Fibroblast of lung (primary cell): ENCODE measurements around the gene MACF1. TPM values are rescaled to one million over a fixed set of nuclear protein-coding genes. Genes with fewer than 3 reads are reported as not detected.
A peak's percentile ranks its signal among the peaks of the same experiment; 100 is the strongest.

Source experiments
- DNase-seq, 2 donors: peaks; one replicate each; pipeline versions ENCODE4 v3.0.0 to v3.0.0-alpha.2; 2010; ENCODE audit warnings: low read depth in 2 of 2
- H2AFZ ChIP-seq: 2 replicates; pipeline ENCODE4 v1.5.1; 2012; ENCODE audit warnings: low read length, control low read depth, inconsistent platforms
- H3K27ac ChIP-seq: 2 replicates; pipeline ENCODE4 v1.5.1; 2011; ENCODE audit warnings: low read length, control low read depth; ENCODE audit not compliant: insufficient read depth
- H3K27me3 ChIP-seq: 2 replicates; pipeline ENCODE4 v1.5.1; 2011; ENCODE audit warnings: mild to moderate bottlenecking, low read length; ENCODE audit not compliant: control insufficient read depth, insufficient read depth
- H3K36me3 ChIP-seq: 2 replicates; pipeline ENCODE4 v1.5.1; 2011; ENCODE audit warnings: low read length; ENCODE audit not compliant: control insufficient read depth, insufficient read depth
- H3K4me1 ChIP-seq: 2 replicates; pipeline ENCODE4 v1.5.1; 2011; ENCODE audit warnings: low read length; ENCODE audit not compliant: control insufficient read depth, insufficient read depth; ENCODE audit errors: extremely low read depth
- H3K4me2 ChIP-seq: 2 replicates; pipeline ENCODE4 v1.5.1; 2011; ENCODE audit warnings: low read length, control low read depth; ENCODE audit not compliant: insufficient read depth; ENCODE audit errors: extremely low read depth
- H3K4me3 ChIP-seq, 4 experiments: fragments of 200-600 bp in 1 of 4; sonication (generic) in 1 of 4; replicated peaks in 1 of 4; 2 replicates each; pipeline ENCODE4 v1.5.1; 2011 to 2016; ENCODE audit warnings: low read length in 4 of 4, low read depth in 3 of 4, mild to moderate bottlenecking in 3 of 4, control low read depth in 2 of 4, inconsistent platforms in 1 of 4, mixed read lengths in 1 of 4; ENCODE audit not compliant: insufficient read depth in 1 of 4; ENCODE audit errors: control extremely low read depth in 1 of 4
- H3K79me2 ChIP-seq: 2 replicates; pipeline ENCODE4 v1.5.1; 2012; ENCODE audit warnings: mild to moderate bottlenecking, low read length, inconsistent platforms; ENCODE audit not compliant: control insufficient read depth, insufficient read depth
- H3K9ac ChIP-seq: 2 replicates; pipeline ENCODE4 v1.5.1; 2011; ENCODE audit warnings: mild to moderate bottlenecking, low read length, control low read depth; ENCODE audit not compliant: insufficient read depth
- H3K9me3 ChIP-seq: 2 replicates; pipeline ENCODE4 v1.5.1; 2012; ENCODE audit warnings: low read depth, low read length; ENCODE audit not compliant: control insufficient read depth, insufficient read depth
- H4K20me1 ChIP-seq: 2 replicates; pipeline ENCODE4 v1.5.1; 2011; ENCODE audit warnings: low read length; ENCODE audit not compliant: control insufficient read depth, insufficient read depth; ENCODE audit errors: extremely low read depth
- CTCF ChIP-seq, 2 donors: IDR thresholded peaks in 1 of 2; conservative IDR thresholded peaks in 1 of 2; 1 replicate in 1 of 2; 2 replicates in 1 of 2; pipeline ENCODE4 v1.5.1; 2011 to 2012; ENCODE audit warnings: low read length in 2 of 2, control low read depth in 1 of 2, inconsistent platforms in 1 of 2, low read depth in 1 of 2, mild to moderate bottlenecking in 1 of 2
- EZH2 ChIP-seq: IDR thresholded peaks from 2 replicates; pipeline ENCODE4 v1.5.1; 2012; ENCODE audit warnings: low read length, control low read depth, mild to moderate bottlenecking; ENCODE audit errors: missing control alignments
- polyA plus RNA-seq, 2 donors: library from polyadenylated mRNA; depleted of rRNA in 1 of 2; stranded (reverse) in 1 of 2; unstranded in 1 of 2; fragments of >200 nt; gene quantifications; 2 replicates each; pipeline ENCODE4 v1.2.1, GENCODE V29; 2011 to 2012; ENCODE audit warnings: missing spikeins in 1 of 2
- total RNA-seq: library from RNA; depleted of rRNA; stranded (reverse); fragments of >200 nt; gene quantifications from 2 replicates; pipeline ENCODE4 v1.2.1, GENCODE V29; 2014

MACF1 gene
- total and polyA plus RNA-seq, 2 donors (not counting 1 experiment from before 2014, with no cell fraction given), result 178 to 414 TPM

GRCh38 chr1:39427912-39428311 is 223.4 kb downstream of the MACF1 start:
- Histone ChIP-seq H3K36me3 (peaks cover 19% of the 10 kb centered on the region), H3K79me2 (peaks cover 3% of the 10 kb centered on the region), H3K4me2 (no peak overlapping the region), H3K4me1 (no peaks in the 10 kb centered on the region), H4K20me1 (no peaks in the 10 kb centered on the region), H3K27ac (no peak overlapping the region), H2AFZ (no peak overlapping the region), H3K4me3 (no peak overlapping the region), H3K9ac (no peak overlapping the region), H3K9me3 (no peaks in the 10 kb centered on the region), H3K27me3 (no peaks in the 10 kb centered on the region)
- TF ChIP-seq EZH2 (no peak), CTCF (conservative IDR thresholded peaks at IDR 0.05 in 1 of 2, IDR thresholded peaks at IDR 0.05 in 1 of 2; ENCODE audit: low read depth in 1 of 2, low read length in 2 of 2) (no peak)
- no peak for DNase-seq

GRCh38 chr1:39431927-39432326 is 227.4 kb downstream of the MACF1 start:
- Histone ChIP-seq H3K4me2 (no peak overlapping the region), H3K4me1 (no peaks in the 10 kb centered on the region), H3K27me3 (no peaks in the 10 kb centered on the region), H3K79me2 (no peaks in the 10 kb centered on the region), H2AFZ (no peak overlapping the region), H3K9me3 (no peaks in the 10 kb centered on the region), H4K20me1 (no peaks in the 10 kb centered on the region), H3K4me3 (no peak overlapping the region), H3K27ac (no peak overlapping the region), H3K9ac (no peak overlapping the region), H3K36me3 (peaks cover 25% of the 10 kb centered on the region)
- DNase-seq, result peak; percentile 45 to 80
- no peak for TF ChIP-seq EZH2
- TF ChIP-seq CTCF (conservative IDR thresholded peaks at IDR 0.05 in 1 of 2, IDR thresholded peaks at IDR 0.05 in 1 of 2; ENCODE audit: low read depth in 1 of 2, low read length in 2 of 2), result no peak

GRCh38 chr1:39434797-39435395 is 230.4 kb downstream of the MACF1 start:
- H2AFZ ChIP-seq, result no peak overlapping the region
- no peaks in the 10 kb centered on the region for H3K27me3 ChIP-seq
- H3K9me3 ChIP-seq, result no peaks in the 10 kb centered on the region
- no peak overlapping the region for H3K4me3 ChIP-seq
- no peaks in the 10 kb centered on the region for H3K79me2 ChIP-seq
- no peak overlapping the region for H3K27ac ChIP-seq
- H3K36me3 ChIP-seq, result peaks cover 18% of the 10 kb centered on the region
- TF ChIP-seq CTCF (conservative IDR thresholded peaks at IDR 0.05 in 1 of 2, IDR thresholded peaks at IDR 0.05 in 1 of 2; ENCODE audit: low read depth in 1 of 2, low read length in 2 of 2) (no peak), EZH2 (no peak)
- no peaks in the 10 kb centered on the region for H4K20me1 ChIP-seq
- no peak overlapping the region for H3K9ac ChIP-seq
- DNase-seq, result peak in 1 of 2 donors; percentile 62
- no peak overlapping the region for H3K4me2 ChIP-seq
- H3K4me1 ChIP-seq, result no peaks in the 10 kb centered on the region
